H1 (cell line): Measurements from ENCODE around the gene BTNL3. TPM values are rescaled to one million over a fixed set of nuclear protein-coding genes. Genes with fewer than 3 reads are reported as not detected.

Experiments used
- CTCF ChIA-PET: fragments of 300-600 bp; sonication (Branson Sonifier 250); formaldehyde crosslinking; loops from one replicate; lab custom pipeline; 2021; ENCODE audit not compliant: partially characterized antibody; lab: Charles Lee
- POLR2A ChIA-PET: fragments of 300-600 bp; sonication (Branson Sonifier 250); formaldehyde crosslinking; loops from one replicate; lab custom pipeline; 2021; ENCODE audit warnings: inconsistent platforms; ENCODE audit not compliant: partially characterized antibody; lab: Charles Lee
- DNase-seq, 2 experiments: peaks; one replicate each; pipeline versions ENCODE4 v3.0.0 to v3.0.0-alpha.2; 2010 to 2022; ENCODE audit warnings: low spot score in 2 of 2, low read depth in 1 of 2, mixed read lengths in 1 of 2
- FAIRE-seq: peaks from 2 replicates; lab custom pipeline; 2011; peaks lifted over from hg19 to GRCh38; lab: Jason Lieb, UNC
- H2AFZ ChIP-seq: 2 replicates; pipeline ENCODE4 v1.8.1; 2012; ENCODE audit warnings: low read length, inconsistent platforms
- H2AK5ac ChIP-seq: 2 replicates; pipeline ENCODE4 v1.6.1; 2013; ENCODE audit warnings: low read depth, low read length
- H2BK120ac ChIP-seq: replicated peaks from 2 replicates; pipeline ENCODE3; 2013; ENCODE audit warnings: low read depth, low read length, inconsistent platforms
- H2BK12ac ChIP-seq: 2 replicates; pipeline ENCODE4 v1.6.1; 2013; ENCODE audit warnings: low read depth, low read length
- H2BK15ac ChIP-seq: 2 replicates; pipeline ENCODE4 v1.6.1; 2013; ENCODE audit warnings: low read length
- H2BK20ac ChIP-seq: 2 replicates; pipeline ENCODE4 v1.6.1; 2013; ENCODE audit warnings: low read length
- H2BK5ac ChIP-seq: 2 replicates; pipeline ENCODE4 v1.6.1; 2013; ENCODE audit warnings: low read depth, low read length
- H3K14ac ChIP-seq: 2 replicates; pipeline ENCODE4 v1.6.1; 2013; ENCODE audit warnings: inconsistent platforms; ENCODE audit not compliant: insufficient read length
- H3K18ac ChIP-seq: 2 replicates; pipeline ENCODE4 v1.6.1; 2013; ENCODE audit warnings: low read length; ENCODE audit errors: extremely low read depth
- H3K23ac ChIP-seq: 2 replicates; pipeline ENCODE4 v1.6.1; 2013; ENCODE audit warnings: inconsistent platforms; ENCODE audit not compliant: insufficient read length
- H3K23me2 ChIP-seq: 2 replicates; pipeline ENCODE4 v1.6.1; 2013; ENCODE audit warnings: low read depth, low read length
- H3K27ac ChIP-seq: 2 replicates; pipeline ENCODE4 v1.6.1; 2011; ENCODE audit warnings: low read depth, low read length, inconsistent platforms
- H3K27me3 ChIP-seq, 4 experiments: replicated peaks in 1 of 4; 1 replicate in 1 of 4; 2 replicates in 3 of 4; pipeline versions ENCODE4 v1.6.1 to v1.8.1; 2011 to 2013; ENCODE audit warnings: low read length in 3 of 4, mild to moderate bottlenecking in 3 of 4, inconsistent platforms in 2 of 4, mixed read lengths in 2 of 4, moderate library complexity in 1 of 4; ENCODE audit not compliant: control insufficient read depth in 3 of 4, insufficient read depth in 3 of 4; ENCODE audit errors: extremely low read depth in 1 of 4
- H3K36me3 ChIP-seq, 4 experiments: 2 replicates each; pipeline versions ENCODE4 v1.6.1 to v1.8.1; 2011 to 2013; ENCODE audit warnings: mild to moderate bottlenecking in 4 of 4, low read length in 3 of 4, moderate library complexity in 2 of 4, control low read depth in 1 of 4, inconsistent platforms in 1 of 4; ENCODE audit not compliant: insufficient read depth in 4 of 4, control insufficient read depth in 2 of 4
- H3K4ac ChIP-seq: replicated peaks from 2 replicates; pipeline ENCODE3; 2013; ENCODE audit warnings: low read length, low read depth, mixed read lengths, inconsistent platforms; ENCODE audit not compliant: insufficient read length
- H3K4me1 ChIP-seq, 4 experiments: replicated peaks in 1 of 4; 1 replicate in 1 of 4; 2 replicates in 3 of 4; pipeline versions ENCODE4 v1.6.1 to v1.8.1; 2011 to 2013; ENCODE audit warnings: low read length in 3 of 4, inconsistent platforms in 2 of 4, mixed read lengths in 1 of 4; ENCODE audit not compliant: insufficient read depth in 4 of 4, control insufficient read depth in 3 of 4
- H3K4me2 ChIP-seq, 2 experiments: 2 replicates each; pipeline versions ENCODE4 v1.6.1 to v1.8.1; 2011 to 2013; ENCODE audit warnings: low read depth in 2 of 2, low read length in 2 of 2, control low read depth in 1 of 2, inconsistent platforms in 1 of 2, mild to moderate bottlenecking in 1 of 2; ENCODE audit not compliant: insufficient read depth in 1 of 2
- H3K4me3 ChIP-seq, 4 experiments: fragments of 200-600, 300-600 bp in 1 of 4; sonication (generic), shearing (Covaris generic), sonication (Bioruptor Twin) in 1 of 4; 2 replicates each; pipeline versions ENCODE4 v1.5.1 to v1.8.1; 2011 to 2016; ENCODE audit warnings: low read length in 4 of 4, low read depth in 3 of 4, control low read depth in 2 of 4, inconsistent platforms in 2 of 4, mild to moderate bottlenecking in 2 of 4, mixed read lengths in 1 of 4, moderate library complexity in 1 of 4; ENCODE audit not compliant: insufficient read depth in 2 of 4; ENCODE audit errors: extremely low read depth in 1 of 4
- H3K56ac ChIP-seq: replicated peaks from 2 replicates; pipeline ENCODE3; 2013; ENCODE audit warnings: low read depth, mild to moderate bottlenecking, mixed read lengths, low read length, inconsistent platforms; ENCODE audit not compliant: insufficient read length
- H3K79me1 ChIP-seq: 2 replicates; pipeline ENCODE4 v1.6.1; 2013; ENCODE audit warnings: low read depth, low read length, control low read depth
- H3K79me2 ChIP-seq, 2 experiments: 2 replicates each; pipeline versions ENCODE4 v1.6.1 to v1.8.1; 2012 to 2013; ENCODE audit warnings: low read length in 2 of 2, mild to moderate bottlenecking in 2 of 2, inconsistent platforms in 1 of 2; ENCODE audit not compliant: insufficient read depth in 2 of 2, control insufficient read depth in 1 of 2
- H3K9ac ChIP-seq, 4 experiments: replicated peaks in 1 of 4; 1 replicate in 1 of 4; 2 replicates in 3 of 4; pipeline versions ENCODE4 v1.6.1 to v1.8.1; 2011 to 2013; ENCODE audit warnings: low read depth in 3 of 4, low read length in 3 of 4, control low read depth in 2 of 4, mild to moderate bottlenecking in 2 of 4, moderate library complexity in 2 of 4, inconsistent platforms in 1 of 4; ENCODE audit errors: extremely low read depth in 1 of 4
- H3K9me3 ChIP-seq, 2 experiments: 2 replicates each; pipeline versions ENCODE4 v1.6.1 to v1.8.1; 2012 to 2013; ENCODE audit warnings: mild to moderate bottlenecking in 2 of 2, moderate library complexity in 2 of 2, control low read depth in 1 of 2, inconsistent platforms in 1 of 2, low read depth in 1 of 2, low read length in 1 of 2, mixed read lengths in 1 of 2; ENCODE audit not compliant: insufficient read depth in 2 of 2
- H4K20me1 ChIP-seq, 2 experiments: replicated peaks in 1 of 2; 2 replicates each; pipeline versions ENCODE3 to v1.8.1; 2011 to 2013; ENCODE audit warnings: inconsistent platforms in 2 of 2, low read length in 2 of 2, mild to moderate bottlenecking in 1 of 2; ENCODE audit not compliant: insufficient read depth in 2 of 2, control insufficient read depth in 1 of 2
- H4K5ac ChIP-seq: 2 replicates; pipeline ENCODE4 v1.6.1; 2013; ENCODE audit warnings: low read length, low read depth, mixed read lengths, inconsistent platforms; ENCODE audit not compliant: insufficient read length
- H4K8ac ChIP-seq: 2 replicates; pipeline ENCODE4 v1.8.0; 2013; ENCODE audit warnings: mild to moderate bottlenecking, moderate library complexity, low read length, inconsistent platforms; ENCODE audit not compliant: insufficient read depth; ENCODE audit errors: extremely low read depth
- H4K91ac ChIP-seq: replicated peaks from 2 replicates; pipeline ENCODE3; 2013; ENCODE audit warnings: low read length, mixed read lengths, inconsistent platforms; ENCODE audit not compliant: insufficient read length
- CEBPB ChIP-seq: IDR thresholded peaks from 2 replicates; pipeline ENCODE4 v1.6.1; 2012; ENCODE audit warnings: low read depth, low read length
- EP300 ChIP-seq, 2 experiments: IDR thresholded peaks; 1 replicate in 1 of 2; 2 replicates in 1 of 2; pipeline ENCODE4 v1.6.1; 2011 to 2012; ENCODE audit warnings: low read depth in 2 of 2, low read length in 2 of 2, mild to moderate bottlenecking in 2 of 2, borderline replicate concordance in 1 of 2, inconsistent platforms in 1 of 2, moderate library complexity in 1 of 2
- GABPA ChIP-seq: IDR thresholded peaks from 2 replicates; pipeline ENCODE4 v1.6.1; 2011; ENCODE audit warnings: mild to moderate bottlenecking, low read length, moderate library complexity, borderline replicate concordance; ENCODE audit not compliant: insufficient read depth
- HDAC2 ChIP-seq, 2 experiments: fragments of 300-600 bp in 1 of 2; sonication (generic) in 1 of 2; IDR thresholded peaks; 2 replicates each; pipeline ENCODE4 v1.6.1; 2011 to 2012; ENCODE audit warnings: low read depth in 2 of 2, low read length in 2 of 2, mild to moderate bottlenecking in 2 of 2, moderate library complexity in 2 of 2, borderline replicate concordance in 1 of 2, inconsistent platforms in 1 of 2
- JUND ChIP-seq: IDR thresholded peaks from 2 replicates; pipeline ENCODE4 v1.6.1; 2011; ENCODE audit warnings: mild to moderate bottlenecking, improper control_type of control experiment, low read length
- KDM1A ChIP-seq: fragments of 200-600, 300-600 bp; sonication (generic); IDR thresholded peaks from 2 replicates; pipeline ENCODE4 v1.7.1; 2016; ENCODE audit warnings: mild to moderate bottlenecking, low read length, borderline replicate concordance
- MAX ChIP-seq: IDR thresholded peaks from 2 replicates; pipeline ENCODE4 v1.6.1; 2012; ENCODE audit warnings: inconsistent platforms
- PHF8 ChIP-seq: fragments of 200-600 bp; sonication (generic); conservative IDR thresholded peaks from 2 replicates; pipeline ENCODE4 v1.7.1; 2012; ENCODE audit warnings: low read depth, mild to moderate bottlenecking, inconsistent platforms, low read length, moderate library complexity
- RFX5 ChIP-seq: IDR thresholded peaks from 2 replicates; pipeline ENCODE4 v1.6.1; 2011; ENCODE audit warnings: low read depth, low read length, improper control_type of control experiment, borderline replicate concordance
- SIX5 ChIP-seq: IDR thresholded peaks from 2 replicates; pipeline ENCODE4 v1.6.1; 2011; ENCODE audit warnings: mild to moderate bottlenecking, low read depth, low read length
- TBP ChIP-seq: IDR thresholded peaks from 2 replicates; pipeline ENCODE4 v1.6.1; 2011; ENCODE audit warnings: low read depth, low read length, improper control_type of control experiment
- WGBS, 2 experiments: shearing (Covaris generic) in 1 of 2; methylation state at CpG; one replicate each; pipeline versions ENCODE4 v1.1.6 to v1.1.7; 2013 to 2015; ENCODE audit warnings: low lambda C conversion rate in 2 of 2, mixed read lengths in 2 of 2, inconsistent platforms in 1 of 2, low coverage in 1 of 2, missing lambda C conversion rate in 1 of 2; ENCODE audit not compliant: insufficient replicate concordance in 2 of 2, insufficient coverage in 1 of 2, insufficient read length in 1 of 2; ENCODE audit errors: extremely low coverage in 1 of 2, missing lambda C conversion rate in 1 of 2; 5-methylcytosine and 5-hydroxymethylcytosine counted together
- polyA plus RNA-seq, 7 experiments: library from polyadenylated mRNA; depleted of rRNA in 3 of 7; stranded (reverse) in 5 of 7; unstranded in 2 of 7; fragments of >200 nt in 5 of 7; fragments of 200-250 nt in 2 of 7; gene quantifications; 1 replicate in 5 of 7; 2 replicates in 1 of 7; 4 replicates in 1 of 7; pipeline versions ENCODE4 v1.2.1 to v1.2.3, GENCODE V29; 2011 to 2013; ENCODE audit warnings: missing spikeins in 2 of 7, mixed read lengths in 2 of 7
- total RNA-seq: library from RNA; stranded (reverse); fragmentation: NEBNext Ultra II Directional; extraction: Animal tissue kit (Norgen Biotek cat#: 25700); gene quantifications from 2 replicates; pipeline ENCODE4 v1.2.1, GENCODE V29; 2021

The BTNL3 gene
- total and polyA plus RNA-seq, 2 of the 8 experiments (the other 6 are each of a cell fraction or from before 2014, with no cell fraction given), result not detected

- Histone ChIP-seq H3K23me2 (peaks cover 2% of the 10 kb centered on the region; the same call in 1 of the 2 replicates), H4K5ac (no peak overlapping the region), H3K56ac (no peak overlapping the region), H4K8ac (no peak overlapping the region), H3K4me1 (peaks cover 0 to 4% (median 2%) of the 10 kb centered on the region in 4 experiments; a peak in 4 of 7 replicates), H3K4me3 (no peak overlapping the region), H3K4ac (no peak overlapping the region), H2BK20ac (no peak overlapping the region), H2AFZ (no peak overlapping the region), H2BK12ac (no peak overlapping the region), H3K9me3 (peaks cover 5 to 6% of the 10 kb centered on the region in 2 experiments; a peak in 2 of 4 replicates), H4K20me1 (no peaks in the 10 kb centered on the region), H3K4me2 (no peak overlapping the region), H3K23ac (no peak overlapping the region), H3K14ac (no peak overlapping the region), H3K36me3 (no peaks in the 10 kb centered on the region), H3K18ac (no peak overlapping the region), H4K91ac (no peak overlapping the region), H2BK15ac (no peak overlapping the region), H3K27me3 (no peaks in the 10 kb centered on the region), H2AK5ac (no peak overlapping the region), H2BK120ac (no peak overlapping the region), H3K9ac (no peak overlapping the region), H3K27ac (no peak overlapping the region), H3K79me2 (no peaks in the 10 kb centered on the region), H3K79me1 (no peaks in the 10 kb centered on the region), H2BK5ac (no peak overlapping the region)
- POLR2A ChIA-PET, result no interaction called here
- WGBS, 2 experiments, result 85% methylated on average over 1 of the region's 1 CpG; no CpG with 5 or more reads in 1 of the 2 experiments
- no peak for DNase-seq
- no peak for FAIRE-seq
- CTCF ChIA-PET, result interaction anchor here (0.7 kb wide), 1 partner anchor 747 kb away, joined by 3 read pairs; no protein-coding TSS in a partner anchor
- TF ChIP-seq MAX (no peak), CEBPB (no peak), HDAC2 (IDR thresholded peaks at IDR 0.05; ENCODE audit: borderline replicate concordance in 1 of 2, low read depth in 2 of 2, low read length in 2 of 2) (no peak), GABPA (no peak), JUND (no peak), PHF8 (no peak), TBP (no peak), EP300 (IDR thresholded peaks at IDR 0.05; ENCODE audit: borderline replicate concordance in 1 of 2, low read depth in 2 of 2, low read length in 2 of 2) (no peak), RFX5 (no peak), KDM1A (no peak), SIX5 (no peak)
Measured at GRCh38 chr5:181024245-181025064, 35.8 kb downstream of the BTNL3 start.
